GM12878 (cell line): ENCODE data around the gene BIRC3. TPM values are rescaled to one million over a fixed set of nuclear protein-coding genes. Genes with fewer than 3 reads are reported as not detected.

Experiments
- ATAC-seq: fragments of 200-7000 bp; cut with Tn5 transposase; 3 replicates; pipeline ENCODE4 v1.9.1; 2020; ENCODE audit warnings: mild to moderate bottlenecking, moderate library complexity
- BruUV-seq: library from RNA; stranded (reverse); fragments of 400-500 nt; replicated peaks from 2 replicates; lab custom pipeline; 2021; lab: Mats Ljungman, UMichigan
- CTCF ChIA-PET: fragments of 300-600 bp; sonication (Branson Sonifier 250); formaldehyde crosslinking; extraction: SDS; loops from one replicate; lab custom pipeline; 2021; ENCODE audit warnings: inconsistent platforms; lab: Yijun Ruan, JAX
- POLR2A ChIA-PET: fragments of 350-600 bp; formaldehyde crosslinking; extraction: SDS; loops from one replicate; lab custom pipeline; 2021; ENCODE audit warnings: inconsistent platforms; lab: Charles Lee
- RAD21 ChIA-PET: fragments of 300-600 bp; sonication (Branson Sonifier 250); formaldehyde crosslinking; loops from one replicate; lab custom pipeline; 2023; ENCODE audit warnings: antibody characterized with exemption; ENCODE audit not compliant: unreplicated experiment; lab: Charles Lee
- SMC1A ChIA-PET: fragments of 300-600 bp; sonication (Branson Sonifier 250); formaldehyde crosslinking; loops from one replicate; lab custom pipeline; 2023; ENCODE audit not compliant: unreplicated experiment, uncharacterized antibody; lab: Charles Lee
- DNase-seq: peaks from one replicate; pipeline ENCODE4 v3.0.0-alpha.2; 2011; ENCODE audit warnings: low read depth, low spot score
- FAIRE-seq: peaks from 3 replicates; lab custom pipeline; 2011; peaks lifted over from hg19 to GRCh38; lab: Jason Lieb, UNC
- H2AFZ ChIP-seq: 2 replicates; pipeline ENCODE4 v1.6.0; 2011; ENCODE audit warnings: low read depth, low read length, control low read depth; ENCODE audit not compliant: control insufficient read depth
- H3K27ac ChIP-seq: 2 replicates; pipeline ENCODE4 v1.5.1; 2011; ENCODE audit warnings: control low read depth; ENCODE audit not compliant: control insufficient read depth, insufficient read depth
- H3K27me3 ChIP-seq, 2 experiments: replicated peaks in 1 of 2; 2 replicates each; pipeline versions ENCODE4 v1.6.0 to v1.6.1; 2011; ENCODE audit warnings: low read length in 1 of 2; ENCODE audit not compliant: control insufficient read depth in 2 of 2, insufficient read depth in 2 of 2
- H3K36me3 ChIP-seq, 2 experiments: 2 replicates each; pipeline ENCODE4 v1.5.1; 2011; ENCODE audit warnings: low read length in 1 of 2; ENCODE audit not compliant: control insufficient read depth in 2 of 2, insufficient read depth in 2 of 2
- H3K4me1 ChIP-seq: 2 replicates; pipeline ENCODE4 v1.6.1; 2011; ENCODE audit warnings: mild to moderate bottlenecking, low read length, moderate library complexity, mixed read lengths; ENCODE audit not compliant: control insufficient read depth, insufficient read depth
- H3K4me2 ChIP-seq: 2 replicates; pipeline ENCODE4 v1.6.0; 2011; ENCODE audit warnings: control low read depth; ENCODE audit not compliant: control insufficient read depth, insufficient read depth
- H3K4me3 ChIP-seq: fragments of 200-600 bp; sonication (generic); 2 replicates; pipeline ENCODE4 v1.5.1; 2016
- H3K79me2 ChIP-seq: 2 replicates; pipeline ENCODE4 v1.6.0; 2011; ENCODE audit warnings: low read length; ENCODE audit not compliant: control insufficient read depth, insufficient read depth
- H3K9ac ChIP-seq: 2 replicates; pipeline ENCODE4 v1.8.0; 2011; ENCODE audit warnings: low read length, control low read depth, mixed read lengths; ENCODE audit not compliant: control insufficient read depth, insufficient read depth
- H3K9me3 ChIP-seq: replicated peaks from 3 replicates; pipeline ENCODE4 v1.5.1; 2011; ENCODE audit warnings: mild to moderate bottlenecking, low read length; ENCODE audit not compliant: control insufficient read depth, insufficient read depth
- H4K20me1 ChIP-seq: 2 replicates; pipeline ENCODE4 v1.6.0; 2011; ENCODE audit not compliant: control insufficient read depth, insufficient read depth
- ASH2L ChIP-seq: fragments of 300-600, 200-600 bp; sonication (generic); IDR thresholded peaks from 2 replicates; pipeline ENCODE4 v1.6.1; 2017; ENCODE audit warnings: low read depth, mild to moderate bottlenecking, borderline replicate concordance
- ATF2 ChIP-seq: IDR thresholded peaks from 2 replicates; pipeline ENCODE4 v1.6.1; 2012; ENCODE audit warnings: low read length, inconsistent platforms
- CBFB ChIP-seq: IDR thresholded peaks from 2 replicates; pipeline ENCODE4 v1.6.1; 2016; ENCODE audit warnings: antibody characterized with exemption, low read depth
- FOXM1 ChIP-seq: IDR thresholded peaks from 2 replicates; pipeline ENCODE4 v1.6.1; 2012; ENCODE audit warnings: low read depth, mild to moderate bottlenecking, inconsistent platforms, low read length, moderate library complexity
- IKZF2 ChIP-seq, 2 experiments: fragments of 450-650 bp; IDR thresholded peaks; 2 replicates each; pipeline ENCODE4 v1.6.1; 2017; ENCODE audit warnings: mild to moderate bottlenecking in 2 of 2, moderate library complexity in 2 of 2
- MTA3 ChIP-seq: IDR thresholded peaks from 2 replicates; pipeline ENCODE4 v1.6.1; 2012; ENCODE audit warnings: low read length, inconsistent platforms, borderline replicate concordance
- SPI1 ChIP-seq: IDR thresholded peaks from 2 replicates; pipeline ENCODE4 v1.6.1; 2011; ENCODE audit warnings: low read depth, mild to moderate bottlenecking, low read length, moderate library complexity, borderline replicate concordance; ENCODE audit not compliant: insufficient read depth
- ZNF274 ChIP-seq: IDR thresholded peaks from one replicate; pipeline ENCODE4 v1.8.0; 2011; ENCODE audit not compliant: insufficient read length, insufficient read depth
- WGBS: methylation state at CpG from one replicate; pipeline ENCODE4 v1.1.6; 2016; ENCODE audit warnings: low lambda C conversion rate; ENCODE audit not compliant: insufficient replicate concordance, insufficient coverage; ENCODE audit errors: missing lambda C conversion rate; 5-methylcytosine and 5-hydroxymethylcytosine counted together
- in situ Hi-C: fragments of 300-500 bp; cut with MboI; formaldehyde crosslinking; loops from 9 replicates; pipeline ENCODE4 v1.14.3; 2018; ENCODE audit warnings: mixed read lengths
- intact Hi-C: fragments of 100-400 bp; cut with micrococcal nuclease; formaldehyde crosslinking; loops from one replicate; pipeline ENCODE4 v1.14.2; 2022; ENCODE audit not compliant: unreplicated experiment
- polyA plus RNA-seq, 11 experiments: library from polyadenylated mRNA; depleted of rRNA in 4 of 11; unstranded in 6 of 11; stranded (reverse) in 5 of 11; fragments of >200 nt; fragmentation: Nextera tagmentation in 4 of 11; fragmentation: Illumina TruSeq in 1 of 11; extraction: Ambion mirVana in 4 of 11; extraction: Trizol in 1 of 11; gene quantifications; 1 replicate in 1 of 11; 2 replicates in 10 of 11; pipeline versions ENCODE4 v1.2.1 to v1.2.3, GENCODE V29; 2011 to 2016; ENCODE audit warnings: inconsistent platforms in 2 of 11, missing spikeins in 2 of 11, low read depth in 1 of 11
- total RNA-seq, 4 experiments: library from RNA; depleted of rRNA in 3 of 4; stranded (reverse); fragments of >200 nt in 3 of 4; fragmentation: Illumina TruSeq in 1 of 4; extraction: Trizol in 1 of 4; gene quantifications; 2 replicates each; pipeline versions ENCODE4 v1.2.1 to v1.2.3, GENCODE V29; 2013 to 2021
- TF ChIP-seq, protein P1 (sequence below): fragments of 150-350 bp; IDR thresholded peaks from 2 replicates; pipeline ENCODE4 v1.6.1; 2014; ENCODE audit warnings: mild to moderate bottlenecking, low read depth, low read length
- TF ChIP-seq, protein P2 (sequence below): IDR thresholded peaks from 2 replicates; pipeline ENCODE4 v1.6.1; 2011; ENCODE audit warnings: low read depth, low read length, improper control_type of control experiment, borderline replicate concordance
- TF ChIP-seq, protein P3 (sequence below): fragments of 450-650 bp; IDR thresholded peaks from 2 replicates; pipeline ENCODE4 v1.6.1; 2016; ENCODE audit warnings: mild to moderate bottlenecking

Gene BIRC3
- total and polyA plus RNA-seq, 10 of the 15 experiments (the other 5 are each of a cell fraction or from before 2014, with no cell fraction given), result 42.1 to 351 (median 83.7) TPM

GRCh38 chr11:102375720-102376399 lies 58.6 kb downstream of the BIRC3 start:
- no peaks in the 10 kb centered on the region for H3K4me1 ChIP-seq
- CTCF ChIA-PET, result interaction anchor here (0.8 to 2.4 kb wide), 5 partner anchors 8 to 82 kb away, joined by 3 to 11 read pairs (median 5); no protein-coding TSS in a partner anchor
- SMC1A ChIA-PET, result interaction anchor here (0.5 to 1.5 kb wide), 12 partner anchors 9 to 248 kb away, joined by 3 to 5 read pairs (median 3); no protein-coding TSS in a partner anchor
- WGBS, result 99% methylated on average over 5 of the region's 5 CpGs
- no peak overlapping the region for H3K27ac ChIP-seq
- FAIRE-seq (no peak), DNase-seq (no peak), ATAC-seq (no peak)
- peaks cover 0 to 11% of the 10 kb centered on the region in 2 experiments; a peak in 3 of 4 replicates for H3K36me3 ChIP-seq
- H3K79me2 ChIP-seq, result no peaks in the 10 kb centered on the region
- H3K9ac ChIP-seq, result no peak overlapping the region
- no TSS peak for BruUV-seq
- intact Hi-C loops, result no loop called here
- H3K4me2 ChIP-seq, result no peak overlapping the region
- H4K20me1 ChIP-seq, result no peaks in the 10 kb centered on the region
- H3K27me3 ChIP-seq, result no peaks in the 10 kb centered on the region
- POLR2A ChIA-PET, result interaction anchor here (0.7 to 1.1 kb wide), 5 partner anchors 9 to 242 kb away, joined by 3 to 6 read pairs (median 3); no protein-coding TSS in a partner anchor
- TF ChIP-seq FOXM1, result no peak
- TF ChIP-seq, protein P1, sequence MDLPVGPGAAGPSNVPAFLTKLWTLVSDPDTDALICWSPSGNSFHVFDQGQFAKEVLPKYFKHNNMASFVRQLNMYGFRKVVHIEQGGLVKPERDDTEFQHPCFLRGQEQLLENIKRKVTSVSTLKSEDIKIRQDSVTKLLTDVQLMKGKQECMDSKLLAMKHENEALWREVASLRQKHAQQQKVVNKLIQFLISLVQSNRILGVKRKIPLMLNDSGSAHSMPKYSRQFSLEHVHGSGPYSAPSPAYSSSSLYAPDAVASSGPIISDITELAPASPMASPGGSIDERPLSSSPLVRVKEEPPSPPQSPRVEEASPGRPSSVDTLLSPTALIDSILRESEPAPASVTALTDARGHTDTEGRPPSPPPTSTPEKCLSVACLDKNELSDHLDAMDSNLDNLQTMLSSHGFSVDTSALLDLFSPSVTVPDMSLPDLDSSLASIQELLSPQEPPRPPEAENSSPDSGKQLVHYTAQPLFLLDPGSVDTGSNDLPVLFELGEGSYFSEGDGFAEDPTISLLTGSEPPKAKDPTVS, result no peak
- TF ChIP-seq CBFB, result no peak
- H3K4me3 ChIP-seq, result no peak overlapping the region
- in situ Hi-C loops, result loop anchor here (25.0 kb wide), 1 partner anchor 111 kb away; no protein-coding TSS in a partner anchor
- H3K9me3 ChIP-seq, result no peaks in the 10 kb centered on the region
- RAD21 ChIA-PET, result interaction anchor here (0.6 kb wide), 1 partner anchor 130 kb away, joined by 3 read pairs; no protein-coding TSS in a partner anchor
- H2AFZ ChIP-seq, result no peak overlapping the region

- Histone ChIP-seq H3K4me2 (no peak overlapping the region), H3K4me1 (no peaks in the 10 kb centered on the region), H3K36me3 (peaks cover 0 to 13% of the 10 kb centered on the region in 2 experiments; a peak in 3 of 4 replicates), H3K27ac (no peak overlapping the region), H4K20me1 (no peaks in the 10 kb centered on the region), H3K9ac (no peak overlapping the region), H3K4me3 (no peak overlapping the region), H3K9me3 (no peaks in the 10 kb centered on the region), H3K27me3 (no peaks in the 10 kb centered on the region), H2AFZ (no peak overlapping the region), H3K79me2 (no peaks in the 10 kb centered on the region)
- DNase-seq (no peak), FAIRE-seq (no peak), ATAC-seq (no peak)
- 96% methylated on average over 2 of the region's 2 CpGs for WGBS
- ChIA-PET CTCF (interaction anchor here (3.3 kb wide), 1 partner anchor 12 kb away, joined by 22 read pairs; no protein-coding TSS in a partner anchor), SMC1A (no interaction called here), RAD21 (no interaction called here), POLR2A (no interaction called here)
- in situ Hi-C loops (loop anchor here (25.0 kb wide), 1 partner anchor 109 kb away; no protein-coding TSS in a partner anchor), intact Hi-C loops (no loop called here)
- no TSS peak for BruUV-seq
- TF ChIP-seq SPI1, result no peak
- no peak for TF ChIP-seq ASH2L
- TF ChIP-seq, protein P2, sequence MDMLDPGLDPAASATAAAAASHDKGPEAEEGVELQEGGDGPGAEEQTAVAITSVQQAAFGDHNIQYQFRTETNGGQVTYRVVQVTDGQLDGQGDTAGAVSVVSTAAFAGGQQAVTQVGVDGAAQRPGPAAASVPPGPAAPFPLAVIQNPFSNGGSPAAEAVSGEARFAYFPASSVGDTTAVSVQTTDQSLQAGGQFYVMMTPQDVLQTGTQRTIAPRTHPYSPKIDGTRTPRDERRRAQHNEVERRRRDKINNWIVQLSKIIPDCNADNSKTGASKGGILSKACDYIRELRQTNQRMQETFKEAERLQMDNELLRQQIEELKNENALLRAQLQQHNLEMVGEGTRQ, result no peak
- no peak for TF ChIP-seq ATF2
- TF ChIP-seq, protein P3, sequence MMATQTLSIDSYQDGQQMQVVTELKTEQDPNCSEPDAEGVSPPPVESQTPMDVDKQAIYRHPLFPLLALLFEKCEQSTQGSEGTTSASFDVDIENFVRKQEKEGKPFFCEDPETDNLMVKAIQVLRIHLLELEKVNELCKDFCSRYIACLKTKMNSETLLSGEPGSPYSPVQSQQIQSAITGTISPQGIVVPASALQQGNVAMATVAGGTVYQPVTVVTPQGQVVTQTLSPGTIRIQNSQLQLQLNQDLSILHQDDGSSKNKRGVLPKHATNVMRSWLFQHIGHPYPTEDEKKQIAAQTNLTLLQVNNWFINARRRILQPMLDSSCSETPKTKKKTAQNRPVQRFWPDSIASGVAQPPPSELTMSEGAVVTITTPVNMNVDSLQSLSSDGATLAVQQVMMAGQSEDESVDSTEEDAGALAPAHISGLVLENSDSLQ, result no peak
- no peak for TF ChIP-seq MTA3
- TF ChIP-seq IKZF2 (IDR thresholded peaks at IDR 0.05), result no peak
- no peak for TF ChIP-seq ZNF274
These were observed 60.6 kb downstream of the BIRC3 start for GRCh38 chr11:102377891-102378290.
